ENCODE data around the gene PNMA8C. TPM values are rescaled to one million over a fixed set of nuclear protein-coding genes. Genes with fewer than 3 reads are reported as not detected.

The PNMA8C gene
- total RNA-seq, result under 1 TPM in 1 of 2 donors, not detected in 1; under 0.01 TPM

DNA sequence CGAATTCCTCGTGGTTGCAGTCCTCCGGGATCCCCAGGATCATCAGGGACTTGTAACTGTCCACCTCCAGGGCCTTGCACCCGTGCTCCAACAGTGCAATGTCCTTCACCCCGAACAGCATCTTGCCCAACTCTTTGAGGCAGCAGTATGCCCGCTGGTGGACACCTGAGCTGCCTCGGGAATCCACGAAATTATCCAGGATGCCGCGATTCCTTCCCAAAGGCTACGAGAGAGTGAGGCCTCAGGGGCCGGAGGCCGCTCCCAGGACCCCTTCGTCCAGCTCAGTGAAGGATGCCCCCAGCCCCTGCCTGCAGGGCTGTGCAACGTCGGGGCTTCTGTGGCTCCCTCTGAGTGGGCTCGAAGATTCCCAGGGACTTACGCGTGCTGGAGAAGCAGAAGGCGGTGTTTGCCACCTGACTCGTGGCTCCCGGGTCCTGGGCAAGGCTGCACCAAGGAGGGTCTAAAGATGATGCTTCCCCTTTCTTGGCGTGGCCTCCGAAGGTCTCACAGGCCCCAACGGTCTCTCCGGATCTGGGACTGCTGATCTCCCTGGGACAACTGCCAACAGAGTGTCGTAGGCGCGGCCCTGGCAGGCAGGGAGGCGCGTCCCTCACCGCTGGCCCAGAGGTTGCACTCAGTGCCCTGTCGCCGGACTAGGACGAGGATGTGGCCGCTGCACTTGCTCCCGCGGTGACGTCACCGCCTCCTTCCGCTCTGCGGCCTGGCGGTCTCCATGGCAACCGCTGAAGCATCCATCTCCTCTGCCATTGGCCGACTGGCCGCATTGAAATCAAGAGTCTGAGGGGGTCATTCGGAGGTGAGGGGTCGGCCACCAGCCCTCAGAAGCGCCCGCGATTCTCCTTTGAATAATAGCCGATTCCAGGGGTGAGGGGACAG lies at the start of gene PNMA8C:
TSS of gene PNMA8C (minus strand) at position 698 of the 897 bp plus-strand sequence. CDS start at position 121, 577 bp downstream.

DNA sequence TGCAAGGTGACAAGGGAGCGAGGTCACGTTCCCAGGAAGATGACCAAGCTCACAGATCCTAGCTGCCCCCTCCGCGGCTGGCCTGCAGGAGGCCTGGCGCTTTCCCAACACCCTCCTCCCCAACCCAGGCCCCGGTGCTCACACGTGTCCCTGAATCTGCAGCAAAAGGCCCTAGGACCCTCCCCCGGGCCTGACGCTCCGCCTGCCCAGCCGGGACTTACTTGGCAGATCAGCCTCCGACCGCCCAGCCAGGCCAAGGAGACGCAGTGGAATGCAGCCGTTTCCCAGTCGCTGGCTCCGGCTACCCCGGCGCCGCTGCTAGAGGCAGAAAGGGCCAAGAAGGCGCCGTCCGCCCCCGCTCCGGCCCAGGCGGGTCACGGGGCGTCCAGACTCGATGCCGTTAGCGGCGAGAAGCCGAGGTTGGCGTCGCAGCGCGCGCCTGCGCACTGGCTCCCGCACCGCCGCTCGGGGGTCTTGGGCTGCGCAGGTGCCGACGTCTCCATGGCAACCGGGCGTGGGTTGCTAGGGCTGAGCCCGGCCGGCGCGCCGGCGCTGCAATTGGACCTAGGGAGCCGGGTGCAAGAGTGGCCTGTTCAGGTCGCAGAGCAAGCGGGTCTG lies 42.5 kb upstream of the PNMA8C start, which contains the start of gene PNMA8A:
TSS of gene PNMA8A (minus strand) at position 448 of the 618 bp plus-strand sequence. CDS start 528 bp downstream, outside the sequence.

DNA sequence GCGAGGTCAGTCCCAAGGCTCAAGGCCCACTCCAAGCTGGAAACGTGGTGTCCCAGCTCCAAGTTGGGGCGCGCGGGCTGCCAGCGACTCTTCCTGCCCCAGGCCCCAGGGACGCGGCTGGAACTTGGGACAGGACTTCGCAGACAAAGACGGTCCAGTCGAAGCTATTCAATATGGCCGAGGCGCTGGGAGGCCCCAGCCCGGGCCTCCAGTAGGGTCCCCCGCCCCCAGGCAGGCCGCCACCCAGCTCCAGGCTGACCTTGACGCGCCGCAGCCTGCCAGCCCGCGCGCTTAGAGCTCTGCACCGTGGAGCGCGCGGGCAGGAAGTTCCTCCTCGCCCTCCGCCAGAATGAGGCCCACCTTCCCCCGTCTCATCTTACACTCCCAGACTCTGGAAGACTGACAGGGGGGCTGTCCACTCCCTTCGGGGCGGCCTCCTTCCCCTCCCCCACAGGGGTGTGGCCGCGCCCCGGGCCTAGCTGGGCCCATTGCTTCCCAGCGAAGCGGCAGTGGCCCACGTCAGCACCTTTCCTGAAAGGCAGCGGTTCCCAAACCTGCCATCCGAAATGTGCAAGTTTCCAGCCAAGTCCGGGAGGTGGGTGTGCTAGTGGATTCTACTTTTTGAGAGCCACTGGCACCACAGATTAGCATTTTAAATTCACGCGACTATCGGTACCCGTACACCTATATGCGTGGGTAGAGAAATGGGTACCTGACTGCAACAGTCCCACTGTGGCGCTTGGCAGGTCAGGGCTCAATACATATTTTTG lies 15.3 kb downstream of the PNMA8C start, which contains the start of gene CCDC8:
TSS of gene CCDC8 (minus strand) at position 303 of the 770 bp plus-strand sequence. CDS start 754 bp downstream, outside the sequence.

Other genes starting within 250 kb of the PNMA8C start
- not detected for gene IGFL1, start 199.2 kb downstream of the PNMA8C start, total RNA-seq
- not detected for gene HIF3A, start 131.9 kb downstream of the PNMA8C start, total RNA-seq
- gene PPP5C, start 81.8 kb downstream of the PNMA8C start, total RNA-seq, result 10 to 100 TPM; 59.5 to 96.9 TPM
- 1 to 10 TPM; 2.4 to 5.7 TPM for gene CCDC8, start 15.4 kb downstream of the PNMA8C start, total RNA-seq
- 10 to 100 TPM in 1 of 2 donors, under 1 TPM in 1; 1.00 to 13.1 TPM for gene PNMA8A, start 42.6 kb upstream of the PNMA8C start, total RNA-seq
- 1 to 10 TPM in 1 of 2 donors, under 1 TPM in 1; 0.67 to 1.7 TPM for gene PNMA8B, start 66.9 kb upstream of the PNMA8C start, total RNA-seq
- 100 to 1,000 TPM; 131 to 144 TPM for gene CALM3, start 172.4 kb upstream of the PNMA8C start, total RNA-seq
- not detected for gene PTGIR, start 196.2 kb upstream of the PNMA8C start, total RNA-seq
- not detected for gene GNG8, start 207.3 kb upstream of the PNMA8C start, total RNA-seq
- gene DACT3, start 232.2 kb upstream of the PNMA8C start, total RNA-seq, result under 1 TPM; 0.33 to 0.34 TPM

All from melanocyte of skin (primary cell).